Measurements from ENCODE around the gene CHD3.

- TF ChIP-seq CTCF (IDR thresholded peaks at IDR 0.05), result no peak
- TF ChIP-seq REST (IDR thresholded peaks at IDR 0.05; ENCODE audit: insufficient read depth in 1 of 2, low read depth in 2 of 2, low read length in 1 of 2), result no peak
- no peak for TF ChIP-seq POLR2AphosphoS5 (IDR thresholded peaks at IDR 0.05; ENCODE audit: low read depth, low read length)
Observed at GRCh38 chr17:7927596-7927995, 39.0 kb downstream of the CHD3 start.
